ENCODE data around the gene ELOVL1.
"Not testable (repeated sequence)": the region's sequence is repeated elsewhere in the genome, so short reads cannot be mapped to it uniquely, and the experiment has no call there.

Gene ELOVL1

GRCh38 chr1:43367904-43368645 lies at the start of gene ELOVL1:
Gene ELOVL1, minus strand, starts transcription at chr1:43368011. Its CDS starts 2,402 bp downstream, at chr1:43365609.
- peak; percentile 91 for DNase-seq

- no peak for DNase-seq
Measured at GRCh38 chr1:43415901-43416300, 48.1 kb upstream of the ELOVL1 start.

- DNase-seq: peak; percentile 53
Measured at GRCh38 chr1:43414634-43415223, 46.9 kb upstream of the ELOVL1 start.

DNA sequence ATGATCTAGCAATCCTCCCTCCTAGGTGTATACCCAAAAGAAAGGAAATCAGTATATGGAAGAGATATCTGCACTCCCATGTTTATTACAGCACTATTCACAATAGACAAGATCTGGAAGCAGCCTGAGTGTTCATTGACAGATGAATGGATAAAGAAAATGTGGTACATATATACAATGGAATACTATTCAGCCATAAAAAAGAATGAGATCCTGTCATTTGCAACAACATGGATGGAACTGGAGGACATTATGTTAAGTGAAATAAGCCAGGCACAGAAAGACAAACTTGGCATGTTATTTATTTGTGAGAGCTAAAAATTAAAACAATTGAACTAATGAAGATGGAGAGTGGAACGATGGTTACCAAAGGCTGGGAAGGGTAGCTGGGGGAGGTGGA lies 45.6 kb upstream of the ELOVL1 start:
- DNase-seq: not testable (repeated sequence)

DNA sequence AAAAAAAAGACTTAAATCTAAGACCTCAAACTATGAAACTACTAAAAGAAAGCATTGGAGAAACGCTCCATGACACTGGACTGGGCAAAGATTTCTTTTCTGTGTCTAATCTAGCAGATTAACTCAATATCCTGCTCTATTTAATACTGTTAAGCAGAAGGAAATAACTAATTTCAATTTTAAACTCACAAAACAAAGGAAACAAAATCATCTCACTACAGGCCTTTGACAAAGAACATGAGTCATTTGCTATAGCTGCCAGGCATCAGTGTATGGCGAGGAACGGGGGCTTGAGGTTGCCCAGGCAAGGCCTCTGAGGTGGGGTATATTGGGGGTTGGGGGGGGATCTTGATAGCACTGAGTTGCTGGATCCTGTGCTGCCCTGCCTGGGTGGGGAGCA lies 42.8 kb upstream of the ELOVL1 start:
- DNase-seq: no peak

DNA sequence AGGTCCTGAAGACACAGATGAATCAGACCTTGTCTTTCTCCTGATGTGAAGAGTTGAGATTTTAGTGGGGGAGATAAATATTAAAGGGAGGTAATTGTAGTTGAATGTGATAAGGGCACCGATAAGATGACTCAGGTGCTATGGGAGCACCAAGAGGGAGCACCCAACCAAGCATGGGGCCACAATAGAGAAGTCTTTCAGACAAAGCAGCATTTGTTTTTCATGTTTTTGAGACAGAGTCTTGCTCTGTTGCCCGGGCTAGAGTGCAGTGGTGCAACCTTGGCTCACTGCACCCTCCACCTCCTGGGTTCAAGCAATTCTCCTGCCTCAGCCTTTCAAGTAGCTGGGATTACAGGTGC lies 38.0 kb upstream of the ELOVL1 start:
- DNase-seq: no peak

DNA sequence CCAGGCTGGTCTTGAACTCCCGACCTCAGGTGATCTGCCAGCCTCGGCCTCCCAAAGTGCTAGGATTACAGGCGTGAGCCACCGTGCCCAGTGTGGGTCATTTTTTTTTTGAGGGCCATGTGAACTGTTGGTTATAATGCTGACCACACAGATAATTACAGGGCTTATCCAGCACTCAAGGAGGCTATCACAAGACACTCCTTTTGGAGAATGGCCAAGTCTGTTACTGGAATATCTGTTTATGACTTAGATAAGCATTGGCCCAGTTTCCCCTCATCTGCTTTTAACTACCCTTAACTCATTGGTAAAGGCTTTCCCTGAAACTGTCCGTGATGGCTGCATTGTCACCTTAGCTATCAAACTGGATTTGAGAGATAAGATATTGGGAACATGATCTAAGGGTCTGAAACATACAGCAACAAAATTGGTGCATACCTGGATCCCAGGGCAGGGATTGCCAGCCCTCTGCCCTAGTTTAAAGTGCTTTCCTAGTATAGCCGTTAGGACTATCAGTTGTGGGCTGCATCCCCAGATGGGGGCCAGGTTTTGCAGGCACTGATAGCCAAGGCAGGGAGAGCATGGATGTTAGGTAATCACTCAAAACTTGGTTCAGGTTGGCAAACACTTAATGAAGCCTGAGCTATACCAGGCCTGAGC lies 37.5 kb upstream of the ELOVL1 start:
- no peak for DNase-seq

- no peak for DNase-seq
Measured at GRCh38 chr1:43404353-43404752, 36.5 kb upstream of the ELOVL1 start.

- no peak for DNase-seq
Measured at GRCh38 chr1:43402089-43402865, 34.5 kb upstream of the ELOVL1 start.

GRCh38 chr1:43400441-43400840 lies 32.6 kb upstream of the ELOVL1 start:
- DNase-seq: not testable (repeated sequence)

- DNase-seq: no peak
Measured at GRCh38 chr1:43398227-43398626, 30.4 kb upstream of the ELOVL1 start.

DNA sequence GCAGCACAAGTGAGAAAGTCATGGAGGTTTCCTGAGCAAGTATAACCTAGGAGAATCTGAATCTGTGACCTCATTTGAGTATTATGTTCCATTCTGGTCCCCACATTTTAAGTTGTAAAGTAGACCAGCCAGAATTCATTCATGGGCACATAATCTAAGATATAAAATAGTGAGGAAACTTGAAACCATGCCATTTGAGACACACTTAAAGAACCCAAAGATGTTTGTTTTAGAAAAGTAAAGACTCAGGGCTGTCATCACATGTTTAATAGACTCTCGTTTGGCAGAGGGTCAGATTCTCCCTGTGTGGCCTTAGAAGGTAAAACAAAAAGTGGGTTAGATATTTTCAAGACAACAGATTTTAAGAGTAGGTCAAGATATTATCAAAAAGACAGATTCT lies 28.2 kb upstream of the ELOVL1 start:
- no peak for DNase-seq

DNA sequence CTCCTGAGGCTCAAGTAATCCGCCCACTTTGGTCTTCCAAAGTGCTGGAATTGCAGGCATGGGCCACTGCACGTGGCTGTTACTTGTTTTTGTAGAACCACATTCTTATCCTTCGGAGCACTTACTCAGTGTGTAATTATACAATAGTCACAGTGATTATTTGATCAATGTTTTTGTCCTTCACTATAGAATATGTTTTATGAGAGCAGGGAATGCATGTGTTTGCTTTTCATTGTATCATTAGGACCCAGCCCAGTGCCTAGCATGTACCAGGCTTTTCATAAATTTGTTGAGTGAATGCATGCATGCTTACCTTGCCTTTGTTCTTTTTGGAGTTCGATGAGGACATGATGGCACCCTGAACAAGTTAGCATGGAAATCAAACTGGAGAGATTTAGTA lies 27.7 kb upstream of the ELOVL1 start:
- no peak for DNase-seq

GRCh38 chr1:43392702-43393101 lies 24.9 kb upstream of the ELOVL1 start:
- no peak for DNase-seq

DNA sequence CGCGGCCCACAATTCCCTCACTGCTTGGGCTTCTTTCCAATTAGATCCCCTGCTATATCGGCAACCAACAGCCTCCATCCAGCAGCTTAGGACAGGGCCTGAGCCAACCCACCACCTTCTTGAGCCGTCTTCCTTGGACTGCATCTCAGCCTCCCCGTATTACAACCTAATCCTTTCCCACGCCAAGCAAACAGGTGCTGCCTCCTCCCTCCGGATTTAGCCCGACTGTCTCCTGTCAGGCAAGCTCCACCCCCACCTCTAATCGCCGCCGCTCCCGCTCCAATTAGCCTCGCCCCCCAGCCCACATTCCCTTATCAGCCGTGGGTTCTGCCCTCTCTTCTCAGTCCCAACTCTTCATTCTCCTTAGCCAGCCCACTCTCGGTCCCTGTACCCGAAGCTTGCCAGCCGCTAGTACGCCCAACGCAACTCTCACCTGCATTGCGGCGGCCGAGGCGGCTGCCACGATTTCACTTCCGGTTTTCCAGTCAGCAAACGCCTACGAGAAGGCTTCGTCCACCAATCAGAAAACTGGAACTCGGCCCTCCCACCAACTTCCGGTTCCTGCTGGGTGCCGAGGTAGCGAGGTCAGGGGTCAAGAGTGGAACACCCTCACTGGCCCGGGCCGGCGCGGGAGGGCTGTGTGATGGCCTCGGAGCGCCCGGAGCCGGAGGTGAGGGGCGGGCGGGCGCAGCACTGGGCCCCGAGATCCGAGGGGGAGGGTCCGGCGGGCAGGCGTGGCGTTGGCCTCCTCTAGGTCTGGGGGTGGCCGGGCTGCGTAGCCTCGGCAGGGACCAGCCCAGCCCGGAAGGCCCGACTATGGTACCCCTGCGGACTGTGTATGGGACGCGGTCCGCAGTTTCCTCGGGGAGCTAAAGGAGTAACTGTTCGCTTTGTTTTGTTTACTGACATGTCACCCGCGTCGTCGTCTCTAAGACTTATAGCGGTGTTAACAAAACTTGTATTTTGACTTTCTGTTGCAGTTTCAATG lies 21.8 kb upstream of the ELOVL1 start, which contains the start of the genes MED8 and SZT2:
Gene MED8, minus strand, starts transcription at position 475 of the 988 bp plus-strand sequence. Its CDS starts 36 bp downstream, at position 439.
Gene SZT2, plus strand, starts transcription at position 574 of the 988 bp plus-strand sequence. Its CDS starts 70 bp downstream, at position 644.
- peak; percentile 90 for DNase-seq

GRCh38 chr1:43388613-43389012 lies 20.8 kb upstream of the ELOVL1 start:
- DNase-seq: peak; percentile 2

- no peak for DNase-seq
Measured at GRCh38 chr1:43387976-43388599, 20.3 kb upstream of the ELOVL1 start.

DNA sequence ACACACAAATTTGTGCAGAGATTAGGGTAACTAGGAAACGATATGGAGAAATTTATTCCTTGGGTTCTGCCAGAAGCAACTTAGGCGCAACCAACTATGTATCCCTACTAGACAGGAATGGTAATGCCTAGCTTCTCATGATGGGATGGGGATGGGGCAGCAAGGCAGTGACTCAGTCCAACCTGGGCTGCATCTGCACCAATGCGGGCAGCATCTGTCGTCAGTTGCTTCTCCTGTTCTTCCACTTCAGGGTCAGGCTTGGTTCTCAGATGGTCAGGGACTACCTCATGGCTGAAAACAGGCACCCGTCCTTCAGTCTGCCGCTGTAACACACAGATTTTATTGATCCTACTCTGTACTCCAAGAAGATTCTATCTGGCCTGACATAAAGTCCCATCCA lies 18.9 kb upstream of the ELOVL1 start:
- no peak for DNase-seq

DNA sequence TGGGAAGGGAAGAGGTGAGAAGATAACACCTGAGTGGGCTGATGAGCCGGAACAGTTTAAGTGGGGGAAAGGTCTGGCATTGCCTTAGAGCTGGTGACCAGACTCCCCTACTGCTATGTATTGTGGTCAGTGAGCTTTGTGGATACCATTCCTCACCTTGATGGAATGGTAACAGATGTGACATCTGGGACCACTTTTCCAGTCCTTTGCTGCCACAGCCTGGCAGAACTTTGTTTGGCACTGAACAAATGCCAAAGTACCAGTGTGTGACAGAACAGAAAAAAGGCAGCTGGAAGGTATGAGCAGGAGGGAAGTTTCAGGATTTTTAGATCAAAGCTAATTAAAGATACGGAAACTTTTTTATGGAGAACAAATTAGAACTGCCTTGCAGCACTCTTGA lies 15.6 kb upstream of the ELOVL1 start:
- DNase-seq: peak; percentile 22

DNA sequence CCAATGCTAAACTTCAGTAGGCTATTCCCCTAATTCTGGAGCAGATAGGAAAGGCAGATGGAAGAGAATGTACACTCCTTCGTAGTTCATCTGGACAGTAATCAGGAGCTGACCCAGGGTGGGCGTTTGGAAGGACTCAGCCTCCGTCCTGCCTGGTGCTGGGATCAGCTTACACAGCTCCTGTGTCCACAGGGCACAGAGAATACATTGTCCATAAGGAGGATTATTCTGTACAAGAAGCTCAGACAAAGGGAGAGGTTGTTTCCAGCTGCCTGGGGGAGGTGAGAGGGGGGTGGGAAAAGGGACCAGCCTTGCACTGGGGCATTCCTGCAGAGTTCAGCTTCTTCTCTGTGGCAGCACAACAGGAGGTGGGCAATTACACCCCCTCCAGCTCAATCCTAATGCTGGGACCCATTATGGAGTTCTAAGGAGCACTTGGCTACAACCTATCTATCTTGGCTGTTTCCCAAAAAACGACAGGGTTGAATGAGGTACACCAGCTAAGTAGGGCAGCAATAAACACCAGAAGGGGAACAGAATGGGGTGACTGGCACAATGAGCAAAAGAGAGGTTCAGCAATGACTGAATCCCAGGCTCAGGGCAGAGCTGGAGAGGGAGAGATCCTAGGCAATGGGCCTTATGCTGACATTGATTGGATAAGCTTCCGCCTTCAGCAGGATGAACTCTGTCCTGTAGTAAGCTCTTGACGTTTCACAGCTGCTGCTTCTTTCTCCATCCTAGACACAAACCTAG lies 14.4 kb upstream of the ELOVL1 start:
- DNase-seq: peak; percentile 64

DNA sequence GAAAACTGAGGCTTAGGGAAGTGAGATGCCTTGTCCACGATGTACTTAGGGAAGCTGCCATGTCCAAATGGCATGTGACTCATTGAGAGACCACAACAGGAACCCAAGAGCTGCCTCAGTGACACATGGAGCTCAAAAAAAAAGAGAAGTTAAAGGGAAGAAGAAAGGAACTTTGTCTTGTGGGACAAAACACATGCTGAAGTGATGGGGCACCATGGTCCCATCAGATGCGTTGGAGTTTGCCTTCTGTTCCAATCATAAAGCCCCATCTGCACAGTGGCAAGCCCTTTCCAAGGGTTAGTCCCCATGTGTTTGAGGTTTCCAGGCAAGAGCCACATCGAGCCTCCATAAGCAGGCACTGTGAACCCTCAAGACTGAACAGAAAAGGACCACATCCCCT lies 13.8 kb upstream of the ELOVL1 start:
- no peak for DNase-seq

Data from NCI-H69 (cell line).